ENCODE data around the gene DNA2.

DNA sequence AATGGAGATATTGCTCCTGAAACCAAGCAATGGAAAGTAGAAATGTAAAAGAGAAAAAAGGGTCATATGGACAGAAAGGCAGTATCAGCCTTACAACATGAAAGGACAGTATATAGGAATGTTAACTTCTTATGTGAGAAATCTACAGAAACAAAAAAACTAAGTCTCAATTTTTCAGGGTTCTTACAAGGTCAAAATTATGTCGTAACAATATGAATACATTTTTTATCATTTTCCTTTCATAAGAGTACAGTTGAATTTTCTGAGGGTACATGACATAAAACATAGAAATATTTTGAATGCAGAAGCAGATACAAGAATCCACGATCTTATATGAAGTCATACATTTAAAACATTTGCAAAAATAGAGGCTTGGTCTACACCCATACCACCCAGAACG is 10.7 kb downstream of the DNA2 start:
- TF ChIP-seq, protein P1, sequence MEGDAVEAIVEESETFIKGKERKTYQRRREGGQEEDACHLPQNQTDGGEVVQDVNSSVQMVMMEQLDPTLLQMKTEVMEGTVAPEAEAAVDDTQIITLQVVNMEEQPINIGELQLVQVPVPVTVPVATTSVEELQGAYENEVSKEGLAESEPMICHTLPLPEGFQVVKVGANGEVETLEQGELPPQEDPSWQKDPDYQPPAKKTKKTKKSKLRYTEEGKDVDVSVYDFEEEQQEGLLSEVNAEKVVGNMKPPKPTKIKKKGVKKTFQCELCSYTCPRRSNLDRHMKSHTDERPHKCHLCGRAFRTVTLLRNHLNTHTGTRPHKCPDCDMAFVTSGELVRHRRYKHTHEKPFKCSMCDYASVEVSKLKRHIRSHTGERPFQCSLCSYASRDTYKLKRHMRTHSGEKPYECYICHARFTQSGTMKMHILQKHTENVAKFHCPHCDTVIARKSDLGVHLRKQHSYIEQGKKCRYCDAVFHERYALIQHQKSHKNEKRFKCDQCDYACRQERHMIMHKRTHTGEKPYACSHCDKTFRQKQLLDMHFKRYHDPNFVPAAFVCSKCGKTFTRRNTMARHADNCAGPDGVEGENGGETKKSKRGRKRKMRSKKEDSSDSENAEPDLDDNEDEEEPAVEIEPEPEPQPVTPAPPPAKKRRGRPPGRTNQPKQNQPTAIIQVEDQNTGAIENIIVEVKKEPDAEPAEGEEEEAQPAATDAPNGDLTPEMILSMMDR (optimal IDR thresholded peaks at IDR 0.05 in 1 of 3, IDR thresholded peaks at IDR 0.05 in 1 of 3, conservative IDR thresholded peaks at IDR 0.05 in 1 of 3; ENCODE audit: extremely low read depth in 1 of 3, insufficient read depth in 2 of 3, low read length in 3 of 3), result no peak
- no peak for TF ChIP-seq EZH2 (IDR thresholded peaks at IDR 0.05; ENCODE audit: low read length)
